ENCODE measurements around the gene CIITA.
"Not testable (repeated sequence)": the region's sequence is repeated elsewhere in the genome, so short reads cannot be mapped to it uniquely, and the experiment has no call there.

The CIITA gene

GRCh38 chr16:10919003-10919351 is 42.0 kb downstream of the CIITA start:
- DNase-seq (ENCODE audit: extremely low read depth in 1 of 2, low read depth in 1 of 2) = no peak

GRCh38 chr16:10920726-10921427 is 43.9 kb downstream of the CIITA start:
- DNase-seq (ENCODE audit: extremely low read depth in 1 of 2, low read depth in 1 of 2) = no peak

- no peak for DNase-seq (ENCODE audit: extremely low read depth in 1 of 2, low read depth in 1 of 2)
These were observed 44.7 kb downstream of the CIITA start for GRCh38 chr16:10921536-10922327.

- no peak for DNase-seq (ENCODE audit: extremely low read depth in 1 of 2, low read depth in 1 of 2)
These were observed 45.5 kb downstream of the CIITA start for GRCh38 chr16:10922328-10923145.

- DNase-seq (ENCODE audit: extremely low read depth in 1 of 2, low read depth in 1 of 2) = no peak
These were observed 46.2 kb downstream of the CIITA start for GRCh38 chr16:10923146-10923649.

- no peak for DNase-seq (ENCODE audit: extremely low read depth in 1 of 2, low read depth in 1 of 2)
These were observed 46.7 kb downstream of the CIITA start for GRCh38 chr16:10923650-10924214.

- DNase-seq (ENCODE audit: extremely low read depth in 1 of 2, low read depth in 1 of 2) = not testable (repeated sequence)
These were observed 48.3 kb downstream of the CIITA start for GRCh38 chr16:10925285-10925684.

- no peak for DNase-seq (ENCODE audit: extremely low read depth in 1 of 2, low read depth in 1 of 2)
These were observed 49.1 kb downstream of the CIITA start for GRCh38 chr16:10926094-10926493.

GRCh38 chr16:10926867-10927266 is 49.9 kb downstream of the CIITA start:
- no peak for DNase-seq (ENCODE audit: extremely low read depth in 1 of 2, low read depth in 1 of 2)

- DNase-seq (ENCODE audit: extremely low read depth in 1 of 2, low read depth in 1 of 2) = no peak
These were observed 50.6 kb downstream of the CIITA start for GRCh38 chr16:10927497-10928112.

- not testable (repeated sequence) for DNase-seq (ENCODE audit: extremely low read depth in 1 of 2, low read depth in 1 of 2)
These were observed 52.1 kb downstream of the CIITA start for GRCh38 chr16:10929097-10929496.

- no peak for DNase-seq (ENCODE audit: extremely low read depth in 1 of 2, low read depth in 1 of 2)
These were observed 53.1 kb downstream of the CIITA start for GRCh38 chr16:10929853-10930754.

- no peak for DNase-seq (ENCODE audit: extremely low read depth in 1 of 2, low read depth in 1 of 2)
These were observed 53.7 kb downstream of the CIITA start for GRCh38 chr16:10930755-10931093.

GRCh38 chr16:10931134-10931533 is 54.1 kb downstream of the CIITA start:
- DNase-seq (ENCODE audit: extremely low read depth in 1 of 2, low read depth in 1 of 2) = no peak

GRCh38 chr16:10931977-10932632 is 55.1 kb downstream of the CIITA start:
- no peak for DNase-seq (ENCODE audit: extremely low read depth in 1 of 2, low read depth in 1 of 2)

- no peak for DNase-seq (ENCODE audit: extremely low read depth in 1 of 2, low read depth in 1 of 2)
These were observed 56.1 kb downstream of the CIITA start for GRCh38 chr16:10932959-10933710.

GRCh38 chr16:10933865-10934264 is 56.9 kb downstream of the CIITA start:
- no peak for DNase-seq (ENCODE audit: extremely low read depth in 1 of 2, low read depth in 1 of 2)

- no peak for DNase-seq (ENCODE audit: extremely low read depth in 1 of 2, low read depth in 1 of 2)
These were observed 57.5 kb downstream of the CIITA start for GRCh38 chr16:10934325-10935107.
